Activated naive CD4-positive, alpha-beta T cell treated with anti-CD3 and anti-CD28 coated beads, Interleukin-2, amount 50 U/mL, for 72 hours (primary cell): ENCODE measurements around the gene PHF13. TPM values are rescaled to one million over a fixed set of nuclear protein-coding genes. Genes with fewer than 3 reads are reported as not detected.

Experiments used
- ATAC-seq, 2 donors: fragments of 150-1000 bp; cut with Tn5 transposase; 2 replicates each; pipeline ENCODE4 v1.10.0; 2021; ENCODE audit warnings: mild to moderate bottlenecking in 2 of 2, moderate library complexity in 2 of 2
- DNase-seq, 2 donors: peaks; one replicate each; pipeline ENCODE4 v3.0.0; 2021 to 2022; ENCODE audit warnings: low spot score in 2 of 2
- H3K27ac Mint-ChIP-seq, 2 donors: one replicate each; pipeline ENCODE4 v1.8.0; 2022; ENCODE audit warnings: mild to moderate bottlenecking in 2 of 2, mixed read lengths in 2 of 2
- H3K36me3 Mint-ChIP-seq, 2 donors: one replicate each; pipeline ENCODE4 v1.8.0; 2022; ENCODE audit warnings: mixed read lengths in 2 of 2
- H3K9me3 Mint-ChIP-seq, 2 donors: one replicate each; pipeline ENCODE4 v1.8.0; 2022; ENCODE audit warnings: mixed read lengths in 2 of 2
- total RNA-seq, 2 donors: library from RNA; stranded (reverse); gene quantifications; one replicate each; pipeline ENCODE4 v1.2.3, GENCODE V29; 2022

Gene PHF13
- total RNA-seq, 2 donors from 2014 or later = 15.5 to 33.4 TPM

DNA sequence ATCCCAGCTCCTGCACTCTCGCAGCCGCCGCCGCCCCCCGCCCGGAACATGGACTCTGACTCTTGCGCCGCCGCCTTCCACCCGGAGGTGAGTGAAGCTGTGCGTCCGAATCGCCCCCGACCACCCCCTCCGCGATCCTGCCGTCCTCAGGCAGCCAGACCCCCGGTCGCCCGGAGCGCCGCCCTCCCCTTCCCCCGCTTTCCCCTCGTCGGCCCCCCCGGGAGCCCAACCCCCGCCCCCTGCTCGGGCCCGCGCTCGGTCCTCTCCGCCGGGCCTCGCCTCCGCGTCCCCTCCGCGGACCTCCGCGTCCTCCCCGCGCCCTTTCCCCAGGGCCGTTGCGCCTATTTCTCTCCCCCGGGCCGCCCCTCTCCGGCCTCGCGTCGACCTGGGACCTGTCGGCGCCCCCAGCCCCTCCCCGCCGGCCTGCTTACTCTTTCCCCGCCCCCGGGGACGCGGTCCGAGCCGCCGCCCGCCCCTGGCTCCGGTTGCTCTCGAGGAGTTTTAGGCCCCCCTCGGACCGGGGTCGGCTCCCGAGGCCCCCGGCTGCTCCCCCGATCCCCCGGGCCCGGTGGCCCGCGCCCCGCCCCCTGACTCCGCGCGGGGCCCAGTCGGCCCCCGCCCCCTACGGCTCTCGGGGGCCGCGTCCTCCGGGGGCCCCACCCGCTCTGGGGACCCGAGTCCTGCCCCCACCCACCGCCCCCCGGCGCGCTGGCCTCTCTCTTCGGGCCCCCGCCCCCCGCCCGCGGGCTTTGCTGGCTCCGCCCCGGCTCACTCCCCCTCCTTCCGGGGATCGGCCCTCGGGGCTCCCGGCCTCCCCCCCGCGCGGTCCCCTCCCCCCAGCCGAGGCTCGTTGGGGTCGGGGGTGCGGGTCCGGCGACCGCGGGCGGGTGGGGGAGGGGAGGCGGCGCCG, 743 bp downstream of the PHF13 start:
- Mint-ChIP-seq H3K27ac (no peak overlapping the region), H3K36me3 (peaks cover 6 to 9% of the 10 kb centered on the region in 2 donors)
- peak in 1 of 2 donors; percentile 11 for ATAC-seq

DNA sequence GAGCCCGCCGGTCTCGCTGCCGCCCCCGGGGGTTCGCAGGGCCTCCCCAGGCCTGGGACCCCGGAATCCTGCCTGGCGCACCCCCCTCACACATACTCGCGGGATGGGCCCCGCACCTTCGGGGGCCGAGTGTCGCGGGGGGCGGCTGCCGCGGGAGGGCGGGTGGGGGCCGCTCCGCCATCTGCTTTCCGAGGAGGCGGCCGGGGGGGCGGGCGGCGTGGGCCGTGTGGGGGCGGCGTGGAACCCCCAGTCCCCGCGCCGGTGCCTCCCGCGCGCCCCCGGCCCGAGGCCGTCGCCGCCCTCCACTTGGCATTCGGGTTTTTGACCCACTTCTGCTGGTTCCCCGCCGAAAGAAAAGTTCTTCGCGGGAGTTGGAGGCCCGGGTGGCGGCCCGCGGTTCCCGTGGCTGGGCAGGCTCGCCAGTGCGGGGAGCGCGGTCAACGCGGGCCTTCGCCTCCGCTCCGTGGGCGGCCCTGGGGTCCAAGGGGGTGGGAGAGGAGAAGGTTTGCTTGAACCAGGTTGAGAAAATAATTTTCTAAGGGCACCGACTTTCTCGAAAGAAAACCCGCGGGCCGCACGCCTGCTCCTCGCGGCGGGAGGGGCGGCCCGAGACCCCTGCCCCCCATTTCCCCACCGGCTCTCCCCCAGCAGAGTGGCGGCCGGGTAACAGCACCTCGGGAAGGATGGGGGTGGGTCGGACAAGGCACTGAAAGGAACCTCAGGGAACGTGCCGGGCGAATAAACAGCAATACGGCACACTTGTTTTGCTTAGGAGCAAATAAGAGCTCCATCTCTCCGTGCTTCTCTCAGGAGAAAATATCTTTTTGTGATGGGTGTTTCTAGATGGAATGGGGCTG, 1.6 kb downstream of the PHF13 start:
- no peak for DNase-seq
- Mint-ChIP-seq H3K36me3 (peaks cover 6 to 16% of the 10 kb centered on the region in 2 donors), H3K9me3 (no peaks in the 10 kb centered on the region), H3K27ac (peak overlapping the region; percentile 16 to 63)
- no peak for ATAC-seq

More for the DNA sequence above, 743 bp downstream of the PHF13 start:
- H3K9me3 Mint-ChIP-seq = no peaks in the 10 kb centered on the region
- DNase-seq = peak in 1 of 2 donors; percentile 63

DNA sequence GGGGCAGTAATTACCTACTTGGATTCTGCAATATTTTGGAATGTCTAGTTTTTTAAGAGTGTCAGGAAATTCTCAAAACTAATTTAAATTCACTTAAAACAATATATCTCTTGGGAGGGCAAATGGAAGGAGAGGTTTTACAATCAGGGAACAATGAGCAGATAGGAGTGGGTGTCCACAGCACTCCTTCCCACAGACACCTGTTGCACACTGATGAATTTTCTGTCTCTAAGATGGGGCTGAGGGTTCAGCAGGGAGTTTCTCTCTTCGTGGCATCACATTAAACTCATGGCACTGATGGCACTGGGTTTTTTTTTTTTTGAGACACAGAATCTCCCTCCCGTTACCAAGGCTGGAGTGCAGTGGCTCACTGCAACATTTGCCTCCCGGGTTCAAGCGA, 5.5 kb downstream of the PHF13 start:
- Mint-ChIP-seq H3K9me3 (no peaks in the 10 kb centered on the region), H3K36me3 (peaks cover 6 to 18% of the 10 kb centered on the region in 2 donors), H3K27ac (peak overlapping the region in 1 of 2 donors; percentile 81)
- no peak for DNase-seq
- no peak for ATAC-seq

DNA sequence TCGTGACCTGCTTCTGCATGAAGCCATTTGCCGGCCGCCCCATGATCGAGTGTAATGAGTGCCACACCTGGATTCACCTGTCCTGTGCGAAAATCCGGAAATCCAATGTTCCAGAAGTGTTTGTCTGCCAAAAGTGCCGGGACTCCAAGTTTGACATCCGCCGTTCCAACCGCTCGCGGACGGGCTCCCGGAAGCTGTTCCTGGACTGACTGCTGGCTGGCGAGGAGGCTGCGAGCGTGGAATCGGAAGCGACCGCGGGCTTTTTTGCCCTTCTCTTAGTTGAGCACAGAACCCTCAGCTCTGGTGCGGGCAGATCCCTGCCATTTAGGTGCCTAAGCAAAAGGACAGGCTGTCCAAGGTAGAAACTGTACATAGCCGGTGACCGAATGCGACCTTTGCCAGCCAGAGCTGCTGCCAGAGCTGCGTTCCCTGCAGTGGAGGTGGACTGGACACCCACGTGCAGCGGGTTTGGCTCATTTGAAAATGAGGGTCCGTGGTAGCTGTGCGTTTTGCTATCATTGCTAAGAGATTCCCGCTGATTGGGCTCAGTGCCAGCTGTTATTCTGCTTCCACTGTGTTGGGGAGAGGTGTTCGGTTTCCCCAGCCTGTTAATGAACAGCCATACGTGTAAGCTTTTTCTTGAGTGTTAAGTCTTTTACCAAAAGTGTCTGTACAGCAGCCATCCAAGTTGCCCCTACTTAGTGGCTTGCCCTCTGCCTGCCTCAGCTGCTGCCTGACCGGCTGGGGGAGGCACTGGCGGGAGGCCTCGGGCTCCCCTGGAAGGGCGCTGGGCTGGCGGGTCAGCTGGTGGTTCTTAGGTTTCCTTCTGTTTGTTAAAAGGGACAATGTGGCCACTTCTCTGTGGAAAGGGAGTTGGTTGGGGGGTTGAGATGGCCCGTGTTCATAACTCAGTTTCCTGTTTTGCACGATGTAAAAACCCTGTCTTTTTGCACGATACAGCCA, 8.2 kb downstream of the PHF13 start:
- Mint-ChIP-seq H3K36me3 (peaks cover 17 to 21% of the 10 kb centered on the region in 2 donors), H3K27ac (no peak overlapping the region), H3K9me3 (no peaks in the 10 kb centered on the region)
- DNase-seq (no peak), ATAC-seq (no peak)

DNA sequence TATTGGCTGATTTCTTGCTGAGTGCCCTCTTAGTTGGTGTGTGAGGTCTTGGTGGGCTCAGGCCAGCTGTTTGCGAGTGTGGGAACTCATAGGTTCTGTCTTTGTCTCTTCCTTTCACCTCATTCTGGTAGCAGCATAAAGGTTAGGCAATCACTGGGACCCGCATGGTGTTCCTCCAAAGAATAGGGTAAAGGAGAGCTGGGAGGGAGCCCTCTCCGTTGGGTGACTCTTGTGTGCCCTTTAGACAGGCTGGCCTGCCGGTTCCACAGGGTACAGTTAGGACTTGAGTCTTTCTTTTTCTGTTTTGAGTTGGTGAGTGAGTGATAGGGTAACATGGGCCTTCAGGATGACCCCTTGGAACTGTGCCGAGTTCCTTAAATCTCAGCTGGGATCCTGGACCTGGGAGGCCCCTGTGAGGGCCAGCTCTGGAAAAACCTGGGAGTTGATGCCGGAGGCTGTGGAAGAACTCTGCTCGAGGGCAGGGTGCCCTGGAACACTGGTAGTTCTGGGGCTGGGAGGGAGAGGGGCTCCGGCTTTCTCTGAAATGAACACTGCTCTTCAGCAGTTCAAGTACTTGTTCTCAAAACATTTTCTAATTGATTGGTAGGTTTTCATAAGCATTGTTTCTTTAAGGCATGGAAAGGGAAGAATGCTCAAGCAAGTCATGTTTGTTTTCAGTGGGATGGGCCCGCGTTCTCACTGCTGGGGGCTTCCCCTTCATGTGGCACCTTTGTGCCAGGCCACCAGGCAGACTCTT, 9.0 kb downstream of the PHF13 start:
- ATAC-seq (no peak), DNase-seq (no peak)
- Mint-ChIP-seq H3K27ac (no peak overlapping the region), H3K36me3 (peaks cover 17 to 20% of the 10 kb centered on the region in 2 donors), H3K9me3 (no peaks in the 10 kb centered on the region)

DNA sequence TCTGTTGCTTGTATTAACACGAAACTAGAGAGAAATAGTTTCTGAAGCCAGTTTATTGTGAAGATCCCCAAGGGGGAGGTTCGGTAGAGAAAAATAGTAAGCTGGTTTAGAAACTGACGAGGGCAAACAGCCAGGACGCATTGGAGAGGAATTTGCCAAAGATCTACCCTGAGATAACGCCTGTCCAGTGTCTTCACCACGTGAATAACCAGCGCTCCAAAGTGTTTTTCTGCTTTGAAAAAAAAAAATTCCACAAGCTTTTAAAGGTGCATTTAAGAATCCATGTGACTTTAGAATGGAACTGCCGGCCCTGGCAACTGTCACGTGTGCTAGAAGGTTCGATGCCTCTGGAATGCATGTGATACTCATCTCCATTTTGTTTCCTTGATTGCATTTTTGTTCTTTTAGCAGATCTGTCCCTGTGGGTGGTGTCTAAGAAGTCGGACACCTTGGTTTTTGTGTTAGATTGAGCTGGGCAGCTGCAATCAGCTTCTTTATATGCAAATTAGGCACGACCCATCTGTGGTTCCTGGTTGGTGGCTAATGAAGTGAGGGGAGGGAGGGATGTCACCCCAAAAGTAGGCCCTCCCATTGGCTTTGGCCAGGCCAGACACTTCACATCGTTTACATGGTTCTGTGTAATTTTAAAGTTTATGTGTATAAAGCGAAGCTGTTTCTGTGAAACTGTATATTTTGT, 9.9 kb downstream of the PHF13 start:
- H3K36me3 Mint-ChIP-seq = peaks cover 17 to 26% of the 10 kb centered on the region in 2 donors
- ATAC-seq = no peak
- DNase-seq = no peak
- no peak overlapping the region for H3K27ac Mint-ChIP-seq
- no peaks in the 10 kb centered on the region for H3K9me3 Mint-ChIP-seq

DNA sequence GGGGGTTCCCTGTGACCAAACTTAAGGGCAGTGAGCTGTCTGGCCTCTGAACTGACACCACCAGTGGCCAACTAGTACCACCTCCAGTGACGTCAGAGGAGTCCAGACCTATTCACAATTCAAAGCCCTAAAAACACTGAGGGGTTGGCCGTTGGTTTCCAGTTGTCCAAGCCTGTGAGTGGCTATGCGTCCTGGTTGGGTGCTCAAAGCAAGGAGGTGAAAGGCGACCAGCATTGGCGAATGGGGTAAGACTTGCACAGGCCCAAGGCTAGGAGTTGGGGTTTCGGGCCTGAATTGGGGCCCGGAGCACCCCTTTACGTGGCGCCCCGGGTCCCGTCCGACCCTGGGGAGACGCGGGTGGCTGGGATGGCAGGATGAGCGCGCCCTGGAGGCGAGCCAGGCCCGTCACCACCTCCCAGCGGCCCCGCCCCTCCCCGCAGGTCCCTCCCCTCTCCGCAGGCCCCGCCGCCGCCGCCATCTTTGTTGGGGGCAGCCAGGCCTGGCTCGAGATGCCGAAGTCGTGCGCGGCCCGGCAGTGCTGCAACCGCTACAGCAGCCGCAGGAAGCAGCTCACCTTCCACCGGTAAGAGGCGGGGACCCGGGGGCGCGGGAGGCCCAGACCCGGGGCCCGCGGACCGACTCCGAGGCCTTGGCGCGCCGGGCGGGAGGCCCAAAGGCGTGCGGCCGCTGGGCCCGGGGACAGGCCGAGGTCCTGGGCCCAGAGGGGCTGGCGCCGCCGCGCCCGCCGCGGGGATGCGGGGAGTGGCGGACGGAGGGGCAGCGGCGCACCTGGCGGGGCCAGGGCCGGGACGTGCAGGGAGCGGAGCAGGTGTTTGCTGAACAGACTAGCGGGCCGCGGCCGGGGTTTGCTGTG, 11.4 kb downstream of the PHF13 start, which contains the start of gene THAP3:
Gene THAP3, plus strand, starts transcription at position 159 of the 874 bp plus-strand sequence. Its CDS starts 351 bp downstream, at position 510.
- Mint-ChIP-seq H3K9me3 (no peaks in the 10 kb centered on the region), H3K27ac (peak within 1 kb of the TSS; percentile 87 to 91), H3K36me3 (peaks cover 21 to 22% of the 10 kb centered on the region in 2 donors)
- DNase-seq = peak; percentile 83 to 91
- peak; percentile 91 to 94 for ATAC-seq

DNA sequence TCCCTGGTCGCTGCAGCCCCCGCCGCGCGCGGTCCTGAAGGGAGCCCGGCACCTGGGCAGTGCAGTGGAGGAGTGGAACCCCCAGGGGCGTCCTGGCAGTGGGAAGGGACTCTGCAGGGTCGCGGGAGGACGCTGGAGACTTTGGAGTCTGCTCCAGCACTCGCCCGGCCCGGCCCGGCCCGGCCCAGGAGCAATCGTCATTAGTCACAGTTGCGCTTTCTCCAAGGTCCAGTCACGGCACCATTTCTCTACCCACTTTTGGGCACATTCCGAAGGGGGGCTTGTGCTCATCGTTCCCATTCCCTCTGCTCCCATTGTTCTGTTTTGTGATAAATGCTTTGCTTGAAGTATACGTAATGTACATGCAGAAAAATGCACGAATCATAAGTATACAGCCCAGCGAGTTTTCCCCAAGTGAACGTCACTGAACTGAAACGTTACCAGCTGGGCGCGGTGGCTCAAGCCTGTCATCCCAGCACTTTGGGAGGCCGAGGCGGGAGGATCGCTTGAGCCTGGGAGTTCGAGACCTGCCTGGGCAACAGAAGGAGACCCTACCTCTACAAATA, 12.1 kb downstream of the PHF13 start:
- peak overlapping the region; percentile 80 to 87 for H3K27ac Mint-ChIP-seq
- DNase-seq = no peak
- peak; percentile 33 to 45 for ATAC-seq
- peaks cover 17 to 24% of the 10 kb centered on the region in 2 donors for H3K36me3 Mint-ChIP-seq
- H3K9me3 Mint-ChIP-seq = no peaks in the 10 kb centered on the region

DNA sequence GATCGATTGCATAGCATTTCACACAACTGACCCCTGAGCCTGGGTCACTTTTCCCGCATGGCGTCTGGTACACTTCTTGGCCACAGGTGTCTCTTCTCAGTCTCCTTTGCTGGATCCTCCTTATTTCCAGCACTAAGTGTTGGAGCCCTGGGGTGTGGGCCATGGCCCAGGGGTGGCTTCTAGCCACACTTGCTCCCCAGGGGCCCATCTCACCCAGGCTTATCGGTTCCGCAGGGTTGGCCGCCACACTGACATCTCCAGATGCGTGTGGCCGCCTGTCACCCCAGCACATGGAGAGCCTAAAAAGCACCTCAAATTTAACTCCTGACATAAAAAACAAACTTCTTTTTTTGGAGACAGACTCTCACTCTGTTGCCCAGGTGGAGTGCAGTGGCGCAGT, 13.5 kb downstream of the PHF13 start:
- Mint-ChIP-seq H3K9me3 (no peaks in the 10 kb centered on the region), H3K27ac (peak overlapping the region; percentile 7 to 87)

DNA sequence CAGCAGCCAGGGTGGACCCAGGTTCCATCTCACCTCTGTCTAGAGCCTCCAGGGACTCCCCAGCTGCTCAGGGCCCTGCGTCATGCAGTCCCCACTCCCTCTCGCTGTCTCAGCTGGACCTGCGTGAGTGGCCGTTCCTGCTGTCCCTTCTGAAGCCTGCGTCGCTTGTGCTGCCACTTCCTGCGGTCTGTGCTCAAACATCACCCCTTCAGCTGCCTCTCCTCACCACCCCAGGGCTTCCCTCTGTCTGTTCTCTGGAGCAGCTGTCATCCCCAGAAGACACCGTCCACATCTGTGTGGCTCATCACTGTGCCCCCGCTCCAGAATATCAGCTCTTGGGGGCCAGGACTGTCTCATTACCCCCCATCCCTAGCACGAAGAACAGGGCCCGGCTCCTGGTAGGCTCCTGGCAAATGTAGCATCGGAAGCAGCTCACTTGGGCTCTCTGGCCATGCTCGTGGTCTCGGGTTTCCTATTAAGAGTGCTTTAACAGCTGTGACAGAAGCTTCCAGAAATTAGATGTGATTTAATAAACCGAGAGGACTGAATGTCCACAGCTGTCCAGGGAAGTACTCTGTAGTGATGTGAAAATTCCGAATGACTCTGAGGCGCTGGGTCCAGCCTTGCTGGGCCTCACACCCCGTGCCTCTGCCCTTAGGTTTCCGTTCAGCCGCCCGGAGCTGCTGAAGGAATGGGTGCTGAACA, 14.5 kb downstream of the PHF13 start:
- no peaks in the 10 kb centered on the region for H3K9me3 Mint-ChIP-seq

More for the DNA sequence above, 13.5 kb downstream of the PHF13 start:
- ATAC-seq (no peak), DNase-seq (no peak)
- peaks cover 17 to 24% of the 10 kb centered on the region in 2 donors for H3K36me3 Mint-ChIP-seq

DNA sequence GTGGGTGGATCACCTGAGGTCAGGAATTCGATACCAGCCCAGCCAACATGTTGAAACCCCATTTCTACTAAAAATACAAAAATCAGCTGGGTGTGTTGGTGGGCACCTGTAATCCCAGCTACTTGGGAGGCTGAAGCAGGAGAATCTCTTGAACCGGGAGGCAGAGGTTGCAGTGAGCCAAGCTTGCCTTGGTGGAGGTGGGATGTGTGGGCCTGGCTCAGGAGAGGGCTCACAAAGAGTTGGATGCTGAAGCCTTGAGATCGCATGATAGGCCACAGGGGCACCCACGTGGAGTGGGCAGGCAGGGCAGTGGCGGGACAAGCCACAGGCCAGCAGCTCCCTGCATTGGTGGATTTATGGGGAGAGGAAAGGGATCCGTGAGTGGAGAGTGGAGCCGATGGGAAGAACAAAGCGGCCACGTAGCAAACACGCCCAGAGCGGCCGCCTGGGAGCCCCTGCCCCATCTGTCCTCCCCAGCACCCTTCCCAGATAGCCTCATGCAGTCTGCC, 15.5 kb downstream of the PHF13 start:
- DNase-seq (no peak), ATAC-seq (no peak)
- H3K9me3 Mint-ChIP-seq = no peaks in the 10 kb centered on the region
- peak overlapping the region; percentile 14 to 19 for H3K27ac Mint-ChIP-seq
- peaks cover 17 to 22% of the 10 kb centered on the region in 2 donors for H3K36me3 Mint-ChIP-seq

More for the DNA sequence above, 14.5 kb downstream of the PHF13 start:
- DNase-seq (no peak), ATAC-seq (no peak)
- Mint-ChIP-seq H3K36me3 (peaks cover 17 to 18% of the 10 kb centered on the region in 2 donors), H3K27ac (peak overlapping the region in 1 of 2 donors; percentile 76)

DNA sequence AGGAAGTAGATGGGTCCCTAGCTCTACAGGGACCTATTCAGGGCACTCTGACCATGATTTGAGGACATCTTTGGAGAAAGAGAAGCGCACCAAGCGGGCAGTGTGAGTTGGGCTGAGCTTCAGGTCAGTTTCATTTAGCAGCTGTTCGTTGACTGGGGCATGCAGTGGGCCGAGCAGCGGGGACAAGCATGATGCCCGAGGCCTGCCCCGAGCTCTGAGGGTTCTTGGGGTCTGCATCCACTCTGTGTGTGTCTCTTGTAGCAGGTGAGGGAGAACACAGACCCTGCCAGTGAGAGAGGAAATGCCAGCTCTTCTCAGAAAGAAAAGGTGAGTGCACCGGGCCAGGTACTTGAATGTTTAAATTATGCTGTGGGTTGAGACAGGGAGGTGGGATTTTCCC, 16.5 kb downstream of the PHF13 start:
- ATAC-seq (no peak), DNase-seq (no peak)
- Mint-ChIP-seq H3K9me3 (no peaks in the 10 kb centered on the region), H3K27ac (peak overlapping the region; percentile 14 to 50), H3K36me3 (peaks cover 17 to 18% of the 10 kb centered on the region in 2 donors)

DNA sequence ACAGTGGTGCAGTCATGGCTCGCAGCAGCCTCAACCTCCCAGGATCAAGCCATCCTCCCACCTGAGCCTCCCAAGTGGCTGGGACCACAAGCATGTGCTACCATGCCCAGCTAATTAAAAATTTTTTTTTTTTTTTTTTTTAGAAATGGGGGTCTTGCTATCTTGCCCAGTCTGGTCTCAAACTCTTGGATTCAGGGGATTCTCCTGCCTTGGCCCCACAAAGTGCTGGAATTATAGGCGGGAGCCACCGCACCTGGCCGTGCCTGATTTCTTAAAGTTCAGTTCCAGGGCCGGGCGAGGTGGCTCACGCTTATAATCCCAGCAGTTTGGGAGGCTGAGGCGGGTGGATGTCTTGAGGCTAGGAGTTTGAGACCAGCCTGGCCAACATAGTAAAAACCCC, 17.5 kb downstream of the PHF13 start:
- ATAC-seq = no peak
- Mint-ChIP-seq H3K9me3 (no peaks in the 10 kb centered on the region), H3K36me3 (peaks cover 12% of the 10 kb centered on the region in 2 donors)

More for the DNA sequence above, 17.5 kb downstream of the PHF13 start:
- no peak for DNase-seq
- H3K27ac Mint-ChIP-seq = no peak overlapping the region
